HepG2 (cell line): ENCODE measurements around the gene CATSPERD. TPM values are rescaled to one million over a fixed set of nuclear protein-coding genes. Genes with fewer than 3 reads are reported as not detected.

Experiments
- ATF3 ChIP-seq: sonication (generic); formaldehyde crosslinking; IDR thresholded peaks from 2 replicates; pipeline ENCODE4 v1.4.0; 2020; ENCODE audit warnings: missing genetic modification reagents
- ATF7 ChIP-seq, 2 experiments: fragments of 450-650 bp in 1 of 2; sonication (generic) in 1 of 2; formaldehyde crosslinking in 1 of 2; IDR thresholded peaks; 2 replicates each; pipeline versions ENCODE4 v1.4.0 to v1.6.1; 2016 to 2020; ENCODE audit warnings: antibody characterized with exemption in 1 of 2, mild to moderate bottlenecking in 1 of 2, missing genetic modification reagents in 1 of 2
- ETV5 ChIP-seq: IDR thresholded peaks from 2 replicates; pipeline ENCODE4 v1.6.1; 2018; ENCODE audit warnings: missing biosample characterization, missing genetic modification reagents, inconsistent platforms, borderline replicate concordance
- FOXJ3 ChIP-seq: sonication (generic); formaldehyde crosslinking; IDR thresholded peaks from 2 replicates; pipeline ENCODE4 v1.4.0; 2020; ENCODE audit warnings: missing genetic modification reagents, mild to moderate bottlenecking, borderline replicate concordance
- FOXO1 ChIP-seq: sonication (generic); formaldehyde crosslinking; IDR thresholded peaks from 2 replicates; pipeline ENCODE4 v1.4.0; 2020; ENCODE audit warnings: missing genetic modification reagents
- HNRNPK ChIP-seq: fragments of 200-400 bp; formaldehyde crosslinking; IDR thresholded peaks from 2 replicates; pipeline ENCODE4 v1.6.1; 2018; ENCODE audit warnings: low read length, low read depth, moderate library complexity, mild to moderate bottlenecking; ENCODE audit not compliant: poor library complexity, severe bottlenecking
- HNRNPL ChIP-seq: fragments of 200-400 bp; formaldehyde crosslinking; IDR thresholded peaks from 2 replicates; pipeline ENCODE4 v1.6.1; 2017; ENCODE audit warnings: mild to moderate bottlenecking, low read depth, low read length
- KAT7 ChIP-seq: IDR thresholded peaks from 2 replicates; pipeline ENCODE4 v1.6.1; 2018; ENCODE audit warnings: borderline replicate concordance, missing compliant biosample characterization
- KDM4B ChIP-seq: sonication (generic); formaldehyde crosslinking; IDR thresholded peaks from 2 replicates; pipeline ENCODE4 v1.4.0; 2020; ENCODE audit warnings: missing genetic modification reagents
- MED8 ChIP-seq: sonication (generic); formaldehyde crosslinking; IDR thresholded peaks from 2 replicates; pipeline ENCODE4 v1.8.1; 2023; ENCODE audit warnings: mild to moderate bottlenecking, missing genetic modification reagents; ENCODE audit not compliant: insufficient replicate concordance
- NKX3-1 ChIP-seq: sonication (generic); formaldehyde crosslinking; IDR thresholded peaks from 2 replicates; pipeline ENCODE4 v1.5.0; 2020; ENCODE audit warnings: missing genetic modification reagents
- SATB2 ChIP-seq: sonication (generic); formaldehyde crosslinking; IDR thresholded peaks from 2 replicates; pipeline ENCODE4 v1.5.0; 2020; ENCODE audit warnings: missing genetic modification reagents
- SSRP1 ChIP-seq: IDR thresholded peaks from 2 replicates; pipeline ENCODE4 v1.6.1; 2016; ENCODE audit warnings: control low read depth
- TBP ChIP-seq: sonication (generic); formaldehyde crosslinking; IDR thresholded peaks from 2 replicates; pipeline ENCODE4 v1.5.0; 2020; ENCODE audit warnings: missing genetic modification reagents
- THAP8 ChIP-seq: sonication (generic); formaldehyde crosslinking; IDR thresholded peaks from 2 replicates; pipeline ENCODE4 v1.5.1; 2020; ENCODE audit warnings: missing genetic modification reagents, mild to moderate bottlenecking, borderline replicate concordance
- ZFAT ChIP-seq: sonication (generic); formaldehyde crosslinking; conservative IDR thresholded peaks from 2 replicates; pipeline ENCODE4 v1.8.1; 2023; ENCODE audit warnings: missing genetic modification reagents, inconsistent platforms
- ZNF564 ChIP-seq: sonication (generic); formaldehyde crosslinking; IDR thresholded peaks from 2 replicates; pipeline ENCODE4 v1.8.1; 2023; ENCODE audit warnings: mild to moderate bottlenecking, missing genetic modification reagents
- ZNF777 ChIP-seq: sonication (generic); formaldehyde crosslinking; IDR thresholded peaks from 2 replicates; pipeline ENCODE4 v1.4.0; 2020; ENCODE audit warnings: missing genetic modification reagents
- polyA plus RNA-seq, 8 experiments: library from polyadenylated mRNA; depleted of rRNA in 3 of 8; stranded (reverse) in 7 of 8; unstranded in 1 of 8; fragments of >200 nt; fragmentation: Illumina TruSeq in 4 of 8; extraction: Trizol in 4 of 8; gene quantifications; 2 replicates each; pipeline versions ENCODE4 v1.2.1 to v1.2.3, GENCODE V29; 2011 to 2016; ENCODE audit warnings: low read depth in 4 of 8, missing spikeins in 1 of 8, mixed read lengths in 1 of 8; ENCODE audit not compliant: insufficient read depth in 1 of 8
- total RNA-seq, 5 experiments: library from RNA; depleted of rRNA; stranded (reverse); fragments of >200 nt; fragmentation: Illumina TruSeq; extraction: Trizol; gene quantifications; 2 replicates each; pipeline ENCODE4 v1.2.3, GENCODE V29; 2016; ENCODE audit warnings: low read depth in 1 of 5
- TF ChIP-seq, protein P1 (sequence below): fragments of 450-650 bp; IDR thresholded peaks from 2 replicates; pipeline ENCODE4 v1.6.1; 2017; ENCODE audit warnings: mild to moderate bottlenecking
- TF ChIP-seq, protein P2 (sequence below): fragments of 450-650 bp; IDR thresholded peaks from 2 replicates; pipeline ENCODE4 v1.6.1; 2016
- TF ChIP-seq, protein P3 (sequence below): sonication (generic); formaldehyde crosslinking; IDR thresholded peaks from 2 replicates; pipeline ENCODE4 v1.5.0; 2020; ENCODE audit warnings: mild to moderate bottlenecking, missing genetic modification reagents, borderline replicate concordance

CATSPERD gene
- total and polyA plus RNA-seq, 2 of the 13 experiments (the other 11 are each of a cell fraction or from before 2014, with no cell fraction given): 0.04 TPM; not detected in 1

- TF ChIP-seq, protein P1, sequence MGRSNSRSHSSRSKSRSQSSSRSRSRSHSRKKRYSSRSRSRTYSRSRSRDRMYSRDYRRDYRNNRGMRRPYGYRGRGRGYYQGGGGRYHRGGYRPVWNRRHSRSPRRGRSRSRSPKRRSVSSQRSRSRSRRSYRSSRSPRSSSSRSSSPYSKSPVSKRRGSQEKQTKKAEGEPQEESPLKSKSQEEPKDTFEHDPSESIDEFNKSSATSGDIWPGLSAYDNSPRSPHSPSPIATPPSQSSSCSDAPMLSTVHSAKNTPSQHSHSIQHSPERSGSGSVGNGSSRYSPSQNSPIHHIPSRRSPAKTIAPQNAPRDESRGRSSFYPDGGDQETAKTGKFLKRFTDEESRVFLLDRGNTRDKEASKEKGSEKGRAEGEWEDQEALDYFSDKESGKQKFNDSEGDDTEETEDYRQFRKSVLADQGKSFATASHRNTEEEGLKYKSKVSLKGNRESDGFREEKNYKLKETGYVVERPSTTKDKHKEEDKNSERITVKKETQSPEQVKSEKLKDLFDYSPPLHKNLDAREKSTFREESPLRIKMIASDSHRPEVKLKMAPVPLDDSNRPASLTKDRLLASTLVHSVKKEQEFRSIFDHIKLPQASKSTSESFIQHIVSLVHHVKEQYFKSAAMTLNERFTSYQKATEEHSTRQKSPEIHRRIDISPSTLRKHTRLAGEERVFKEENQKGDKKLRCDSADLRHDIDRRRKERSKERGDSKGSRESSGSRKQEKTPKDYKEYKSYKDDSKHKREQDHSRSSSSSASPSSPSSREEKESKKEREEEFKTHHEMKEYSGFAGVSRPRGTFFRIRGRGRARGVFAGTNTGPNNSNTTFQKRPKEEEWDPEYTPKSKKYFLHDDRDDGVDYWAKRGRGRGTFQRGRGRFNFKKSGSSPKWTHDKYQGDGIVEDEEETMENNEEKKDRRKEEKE: no peak
- TF ChIP-seq SSRP1 (CRISPR knock-in tag) (no peak), ZNF564 (CRISPR knock-in tag) (no peak), FOXO1 (CRISPR knock-in tag) (no peak), ETV5 (CRISPR knock-in tag) (no peak), THAP8 (CRISPR knock-in tag) (no peak), KAT7 (no peak; the same call in 1 of the 2 replicates), KDM4B (CRISPR knock-in tag) (no peak), SATB2 (no peak), HNRNPL (no peak), NKX3-1 (CRISPR knock-in tag) (no peak), TBP (CRISPR knock-in tag) (no peak), MED8 (no peak), ATF3 (no peak), ZNF777 (CRISPR knock-in tag) (peak; percentile 91), FOXJ3 (CRISPR knock-in tag) (no peak), ZFAT (no peak), HNRNPK (peak; percentile 55), ATF7 (IDR thresholded peaks at IDR 0.05) (no peak), ATF7 (CRISPR knock-in tag; IDR thresholded peaks at IDR 0.05) (no peak)
- TF ChIP-seq, protein P2, sequence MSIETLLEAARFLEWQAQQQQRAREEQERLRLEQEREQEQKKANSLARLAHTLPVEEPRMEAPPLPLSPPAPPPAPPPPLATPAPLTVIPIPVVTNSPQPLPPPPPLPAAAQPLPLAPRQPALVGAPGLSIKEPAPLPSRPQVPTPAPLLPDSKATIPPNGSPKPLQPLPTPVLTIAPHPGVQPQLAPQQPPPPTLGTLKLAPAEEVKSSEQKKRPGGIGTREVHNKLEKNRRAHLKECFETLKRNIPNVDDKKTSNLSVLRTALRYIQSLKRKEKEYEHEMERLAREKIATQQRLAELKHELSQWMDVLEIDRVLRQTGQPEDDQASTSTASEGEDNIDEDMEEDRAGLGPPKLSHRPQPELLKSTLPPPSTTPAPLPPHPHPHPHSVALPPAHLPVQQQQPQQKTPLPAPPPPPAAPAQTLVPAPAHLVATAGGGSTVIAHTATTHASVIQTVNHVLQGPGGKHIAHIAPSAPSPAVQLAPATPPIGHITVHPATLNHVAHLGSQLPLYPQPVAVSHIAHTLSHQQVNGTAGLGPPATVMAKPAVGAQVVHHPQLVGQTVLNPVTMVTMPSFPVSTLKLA: no peak; the same call in 1 of the 2 replicates
- TF ChIP-seq, protein P3, sequence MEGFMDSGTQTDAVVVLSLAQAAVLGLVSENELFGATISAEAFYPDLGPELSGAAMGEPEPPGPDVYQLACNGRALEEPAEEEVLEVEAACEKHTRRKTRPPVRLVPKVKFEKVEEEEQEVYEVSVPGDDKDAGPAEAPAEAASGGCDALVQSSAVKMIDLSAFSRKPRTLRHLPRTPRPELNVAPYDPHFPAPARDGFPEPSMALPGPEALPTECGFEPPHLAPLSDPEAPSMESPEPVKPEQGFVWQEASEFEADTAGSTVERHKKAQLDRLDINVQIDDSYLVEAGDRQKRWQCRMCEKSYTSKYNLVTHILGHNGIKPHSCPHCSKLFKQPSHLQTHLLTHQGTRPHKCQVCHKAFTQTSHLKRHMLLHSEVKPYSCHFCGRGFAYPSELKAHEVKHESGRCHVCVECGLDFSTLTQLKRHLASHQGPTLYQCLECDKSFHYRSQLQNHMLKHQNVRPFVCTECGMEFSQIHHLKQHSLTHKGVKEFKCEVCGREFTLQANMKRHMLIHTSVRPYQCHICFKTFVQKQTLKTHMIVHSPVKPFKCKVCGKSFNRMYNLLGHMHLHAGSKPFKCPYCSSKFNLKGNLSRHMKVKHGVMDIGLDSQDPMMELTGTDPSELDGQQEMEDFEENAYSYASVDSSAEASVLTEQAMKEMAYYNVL (CRISPR knock-in tag): no peak
Measured at GRCh38 chr19:5686647-5687359, 33.6 kb upstream of the CATSPERD start (continued).
